SU-DHL-6 (cell line): ENCODE measurements around the gene RGMA.

Experiments
- EZH2phosphoT487 ChIP-seq: fragments of 200-600 bp; sonication (generic), shearing (Covaris generic); conservative IDR thresholded peaks from 2 replicates; pipeline ENCODE4 v1.6.1; 2018; ENCODE audit warnings: mild to moderate bottlenecking, antibody characterized with exemption, low read length, moderate library complexity, mixed read lengths
- TF ChIP-seq, protein P1 (sequence below): fragments of 200-600 bp; sonication (generic); IDR thresholded peaks from one replicate; pipeline ENCODE4 v1.5.1; 2017; ENCODE audit warnings: antibody characterized with exemption, mild to moderate bottlenecking, low read length, moderate library complexity; ENCODE audit not compliant: insufficient read depth, poor library complexity, severe bottlenecking

- TF ChIP-seq, protein P1, sequence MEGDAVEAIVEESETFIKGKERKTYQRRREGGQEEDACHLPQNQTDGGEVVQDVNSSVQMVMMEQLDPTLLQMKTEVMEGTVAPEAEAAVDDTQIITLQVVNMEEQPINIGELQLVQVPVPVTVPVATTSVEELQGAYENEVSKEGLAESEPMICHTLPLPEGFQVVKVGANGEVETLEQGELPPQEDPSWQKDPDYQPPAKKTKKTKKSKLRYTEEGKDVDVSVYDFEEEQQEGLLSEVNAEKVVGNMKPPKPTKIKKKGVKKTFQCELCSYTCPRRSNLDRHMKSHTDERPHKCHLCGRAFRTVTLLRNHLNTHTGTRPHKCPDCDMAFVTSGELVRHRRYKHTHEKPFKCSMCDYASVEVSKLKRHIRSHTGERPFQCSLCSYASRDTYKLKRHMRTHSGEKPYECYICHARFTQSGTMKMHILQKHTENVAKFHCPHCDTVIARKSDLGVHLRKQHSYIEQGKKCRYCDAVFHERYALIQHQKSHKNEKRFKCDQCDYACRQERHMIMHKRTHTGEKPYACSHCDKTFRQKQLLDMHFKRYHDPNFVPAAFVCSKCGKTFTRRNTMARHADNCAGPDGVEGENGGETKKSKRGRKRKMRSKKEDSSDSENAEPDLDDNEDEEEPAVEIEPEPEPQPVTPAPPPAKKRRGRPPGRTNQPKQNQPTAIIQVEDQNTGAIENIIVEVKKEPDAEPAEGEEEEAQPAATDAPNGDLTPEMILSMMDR: no peak
- TF ChIP-seq EZH2phosphoT487: no peak
These were observed 7.6 kb downstream of the RGMA start for GRCh38 chr15:93081399-93081798.
